AG04450 (cell line): ENCODE data around the gene BASP1. TPM values are rescaled to one million over a fixed set of nuclear protein-coding genes. Genes with fewer than 3 reads are reported as not detected.
"Not testable (repeated sequence)": the region's sequence is repeated elsewhere in the genome, so short reads cannot be mapped to it uniquely, and the experiment has no call there.

Source experiments
- CTCF ChIA-PET: fragments of 300-600, 350-600 bp; formaldehyde crosslinking; extraction: SDS; loops from one replicate; lab custom pipeline; 2022; ENCODE audit warnings: antibody characterized with exemption, inconsistent platforms; lab: Charles Lee
- POLR2A ChIA-PET: fragments of 350-600 bp; formaldehyde crosslinking; extraction: SDS; loops from one replicate; lab custom pipeline; 2021; ENCODE audit warnings: antibody characterized with exemption, inconsistent platforms; lab: Yijun Ruan, JAX
- DNase-seq: peaks from one replicate; pipeline ENCODE4 v3.0.0-alpha.2; 2011; ENCODE audit warnings: low read depth, low spot score
- H3K27ac ChIP-seq: one replicate; pipeline ENCODE4 v1.5.1; 2012; ENCODE audit warnings: low read depth, low read length, control low read depth
- H3K27me3 ChIP-seq: one replicate; pipeline ENCODE4 v1.6.0; 2012; ENCODE audit warnings: low read length; ENCODE audit not compliant: control insufficient read depth, insufficient read depth
- H3K4me3 ChIP-seq: 2 replicates; pipeline ENCODE4 v1.5.1; 2011; ENCODE audit warnings: mild to moderate bottlenecking, low read depth, low read length, control low read depth
- H3K9me3 ChIP-seq: 2 replicates; pipeline ENCODE4 v1.5.1; 2012; ENCODE audit warnings: low read length; ENCODE audit not compliant: control insufficient read depth, insufficient read depth
- CTCF ChIP-seq: IDR thresholded peaks from 2 replicates; pipeline ENCODE4 v1.5.1; 2011; ENCODE audit warnings: low read depth, low read length, control low read depth, inconsistent platforms
- polyA plus RNA-seq: library from polyadenylated mRNA; depleted of rRNA; stranded (reverse); fragments of >200 nt; gene quantifications from 2 replicates; pipeline ENCODE4 v1.2.3, GENCODE V29; 2011

BASP1 gene
- polyA plus RNA-seq, 1 experiment = 227 TPM

- POLR2A ChIA-PET = no interaction called here
- Histone ChIP-seq H3K9me3 (no peaks in the 10 kb centered on the region; the same call in 1 of the 2 replicates), H3K4me3 (no peak overlapping the region), H3K27me3 (no peaks in the 10 kb centered on the region), H3K27ac (no peak overlapping the region)
- TF ChIP-seq CTCF = peak; percentile 11; the same call in 1 of the 2 replicates
- no peak for DNase-seq
- CTCF ChIA-PET = interaction anchor here (4.1 kb wide), 1 partner anchor 88 kb away, joined by 17 read pairs; the partner anchor contains the start of gene BASP1
Observed at GRCh38 chr5:17304282-17304681, 86.9 kb downstream of the BASP1 start.

GRCh38 chr5:17305017-17305416 is 87.6 kb downstream of the BASP1 start:
- Histone ChIP-seq H3K4me3 (no peak overlapping the region), H3K27ac (no peak overlapping the region), H3K9me3 (no peaks in the 10 kb centered on the region; the same call in 1 of the 2 replicates), H3K27me3 (no peaks in the 10 kb centered on the region)
- ChIA-PET CTCF (interaction anchor here (1.2 to 4.1 kb wide), 2 partner anchors 11 to 88 kb away, joined by 4 to 17 read pairs; partner anchors contain the start of gene BASP1), POLR2A (interaction anchor here (0.7 to 2.0 kb wide), 3 partner anchors 10 to 80 kb away, joined by 3 to 14 read pairs (median 4); no protein-coding TSS in a partner anchor)
- no peak for TF ChIP-seq CTCF
- no peak for DNase-seq

GRCh38 chr5:17305964-17306725 is 88.7 kb downstream of the BASP1 start:
- CTCF ChIA-PET = interaction anchor here (1.2 to 4.1 kb wide), 3 partner anchors 9 to 90 kb away, joined by 4 to 17 read pairs (median 4); partner anchors contain the start of gene BASP1
- H3K4me3 ChIP-seq = no peak overlapping the region
- H3K9me3 ChIP-seq = no peaks in the 10 kb centered on the region; the same call in 1 of the 2 replicates
- POLR2A ChIA-PET = interaction anchor here (1.0 to 2.0 kb wide), 3 partner anchors 9 to 82 kb away, joined by 3 to 14 read pairs (median 4); no protein-coding TSS in a partner anchor
- TF ChIP-seq CTCF = no peak
- no peaks in the 10 kb centered on the region for H3K27me3 ChIP-seq
- no peak for DNase-seq
- H3K27ac ChIP-seq = peak overlapping the region; percentile 59

DNA sequence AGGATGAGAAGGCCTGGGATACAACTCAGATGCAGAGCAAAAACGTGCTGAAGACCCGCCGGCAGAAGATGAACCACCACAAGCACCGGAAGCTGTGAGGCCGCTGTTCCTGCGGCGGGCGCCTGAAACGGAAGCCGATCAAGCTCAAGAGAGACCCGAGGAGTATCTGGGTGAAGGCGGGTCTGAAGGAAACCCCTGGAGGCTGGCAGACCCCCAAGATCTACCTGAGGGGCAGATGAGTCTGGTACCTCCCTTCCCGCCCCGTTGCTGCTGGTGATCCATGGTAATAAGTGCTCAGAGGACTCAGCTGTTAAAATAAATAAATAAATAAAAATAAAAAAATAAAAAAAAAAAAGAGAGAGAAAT is 89.3 kb downstream of the BASP1 start:
- DNase-seq = no peak
- Histone ChIP-seq H3K27ac (peak overlapping the region; percentile 59), H3K27me3 (no peaks in the 10 kb centered on the region), H3K9me3 (no peaks in the 10 kb centered on the region; the same call in 1 of the 2 replicates), H3K4me3 (no peak overlapping the region)
- ChIA-PET POLR2A (interaction anchor here (1.0 to 2.0 kb wide), 2 partner anchors 9 to 71 kb away, joined by 3 to 14 read pairs; no protein-coding TSS in a partner anchor), CTCF (interaction anchor here (1.7 to 4.1 kb wide), 2 partner anchors 8 to 90 kb away, joined by 4 to 17 read pairs; partner anchors contain the start of gene BASP1)
- TF ChIP-seq CTCF = no peak

DNA sequence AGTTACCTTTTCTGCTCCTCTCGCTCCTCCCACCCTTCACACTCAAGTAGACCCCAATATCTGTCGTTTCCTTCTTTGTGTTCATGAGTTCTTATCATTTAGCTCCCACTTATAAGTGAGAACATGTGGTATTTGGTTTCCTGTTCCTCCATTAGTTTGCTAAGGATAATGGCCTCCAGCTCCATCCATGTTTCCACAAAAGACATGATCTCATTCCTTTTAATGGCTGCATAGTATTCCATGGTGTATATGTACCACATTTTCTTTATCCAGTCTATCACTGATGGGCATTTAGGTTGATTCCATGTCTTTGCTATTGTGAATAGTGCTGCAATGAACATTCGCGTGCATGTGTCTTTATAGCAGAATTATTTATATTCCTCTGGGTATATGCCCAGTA is 90.0 kb downstream of the BASP1 start:
- H3K9me3 ChIP-seq, H3K4me3 ChIP-seq, DNase-seq, POLR2A ChIA-PET, H3K27me3 ChIP-seq, H3K27ac ChIP-seq: not testable (repeated sequence)
- CTCF ChIA-PET = interaction anchor here (0.6 to 4.1 kb wide), 2 partner anchors 36 to 91 kb away, joined by 4 to 17 read pairs; partner anchors contain the start of gene BASP1
